NCI-H524 treated with DMSO at 0.1 percent for 48 hours (cell line): ENCODE data around the gene C3orf85.
A peak's percentile ranks its signal among the peaks of the same experiment; 100 is the strongest.

Experiments
- DNase-seq: peaks from one replicate; lab custom pipeline; 2025; lab: John Stamatoyannopoulos, UW

The C3orf85 gene

DNA sequence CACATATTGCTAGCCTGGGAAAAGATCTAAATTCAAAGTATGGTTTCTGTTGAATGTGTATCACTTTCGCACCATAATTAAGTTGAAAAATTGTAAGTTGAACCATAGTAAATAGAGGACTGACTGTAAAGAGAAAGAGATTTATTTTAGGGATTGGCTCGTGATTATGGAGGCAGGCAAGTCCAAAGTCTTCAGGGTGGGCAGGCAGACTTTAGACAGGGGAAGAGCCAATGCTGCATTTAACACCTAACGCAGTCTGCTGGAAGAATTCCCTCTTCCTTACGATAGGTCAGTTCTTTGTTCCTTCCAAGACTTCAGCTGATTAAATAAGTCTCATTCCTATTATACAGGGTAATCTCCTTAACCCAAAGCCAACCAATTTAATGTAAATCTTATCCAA lies 15.8 kb downstream of the C3orf85 start:
- DNase-seq, result no peak

DNA sequence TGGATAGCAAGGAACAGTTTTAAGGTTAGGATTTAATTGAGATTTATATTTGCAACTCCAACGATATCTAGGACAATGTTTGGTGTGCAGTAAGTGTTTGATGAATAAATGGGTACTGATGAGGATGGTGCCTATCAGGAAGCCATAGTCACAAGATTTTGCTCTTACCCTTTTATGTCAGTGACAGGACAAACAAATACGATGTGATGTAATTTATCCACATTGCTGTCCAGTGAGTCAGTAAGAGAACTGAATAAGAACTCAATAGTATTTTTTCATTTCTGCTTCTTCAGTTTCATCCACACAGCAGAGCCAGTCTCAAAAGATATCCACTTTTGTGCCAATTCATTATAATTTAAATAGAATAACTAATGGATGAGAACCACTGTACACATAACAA lies 18.5 kb downstream of the C3orf85 start:
- DNase-seq, result no peak

DNA sequence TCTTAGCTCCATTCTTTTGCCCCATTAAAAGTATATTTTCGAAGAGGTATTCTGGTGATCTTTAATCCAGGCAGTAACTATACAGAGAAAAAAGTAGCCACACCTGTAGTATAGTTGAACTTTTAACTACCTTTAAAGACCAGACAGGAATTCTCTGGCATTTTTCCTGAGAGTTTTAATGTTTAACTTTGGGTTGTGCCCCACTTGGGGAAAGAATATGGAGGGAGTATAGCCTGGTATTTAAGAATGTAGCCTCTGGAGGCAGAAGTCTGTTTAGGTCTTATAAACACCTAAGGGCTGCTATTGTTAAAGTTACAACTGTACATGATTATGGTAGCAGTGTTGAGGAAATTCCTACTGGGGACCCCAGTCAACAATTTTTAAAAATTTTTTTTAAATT lies 19.3 kb downstream of the C3orf85 start:
- DNase-seq, result no peak

DNA sequence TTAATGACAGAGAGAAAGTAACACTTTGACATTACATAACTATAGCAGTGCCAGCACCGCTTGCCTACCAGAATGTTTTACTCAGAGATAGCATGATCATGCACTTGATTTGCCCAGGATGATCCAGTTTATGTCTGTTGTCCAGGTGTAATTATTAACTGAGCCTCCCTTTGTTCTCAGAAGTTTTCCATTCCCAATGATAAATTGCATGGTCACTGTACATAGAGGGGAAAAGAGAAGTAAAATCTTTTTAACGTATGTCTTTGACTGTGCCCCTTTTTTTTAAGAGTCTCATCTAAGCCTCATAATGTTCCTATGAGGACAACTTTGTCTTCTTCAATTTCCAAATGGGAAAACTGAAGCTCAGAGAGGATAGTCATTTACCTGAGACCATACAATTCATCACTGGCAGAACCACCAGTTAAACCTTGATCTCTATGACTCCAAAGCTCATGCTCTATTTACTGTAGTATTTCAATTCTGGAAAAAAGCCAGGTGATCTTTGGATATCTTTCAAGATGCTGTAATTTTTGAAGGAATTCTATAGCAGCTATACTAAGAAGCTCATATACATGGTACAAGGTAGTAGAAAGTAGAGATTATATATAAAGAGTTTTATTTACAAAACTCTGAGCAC lies 25.1 kb downstream of the C3orf85 start:
- no peak for DNase-seq

DNA sequence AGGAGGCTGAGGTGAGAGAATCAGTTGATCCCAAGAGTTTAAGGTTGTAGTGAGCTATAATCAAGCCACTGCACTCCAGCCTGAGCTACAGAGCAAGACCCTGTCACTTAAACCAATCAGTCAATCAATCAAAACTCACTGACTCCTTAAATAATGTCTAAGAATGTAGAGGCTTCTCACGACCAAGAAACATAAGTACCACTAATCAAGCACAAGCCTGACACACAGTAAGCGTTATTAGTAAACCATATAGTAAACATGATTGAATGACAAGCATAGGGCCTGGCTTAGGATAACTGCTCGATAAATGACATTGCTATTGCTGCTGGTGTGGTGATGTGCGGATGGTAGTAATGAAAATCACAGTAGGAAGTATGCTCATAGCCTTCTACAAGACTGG lies 29.4 kb downstream of the C3orf85 start:
- no peak for DNase-seq

DNA sequence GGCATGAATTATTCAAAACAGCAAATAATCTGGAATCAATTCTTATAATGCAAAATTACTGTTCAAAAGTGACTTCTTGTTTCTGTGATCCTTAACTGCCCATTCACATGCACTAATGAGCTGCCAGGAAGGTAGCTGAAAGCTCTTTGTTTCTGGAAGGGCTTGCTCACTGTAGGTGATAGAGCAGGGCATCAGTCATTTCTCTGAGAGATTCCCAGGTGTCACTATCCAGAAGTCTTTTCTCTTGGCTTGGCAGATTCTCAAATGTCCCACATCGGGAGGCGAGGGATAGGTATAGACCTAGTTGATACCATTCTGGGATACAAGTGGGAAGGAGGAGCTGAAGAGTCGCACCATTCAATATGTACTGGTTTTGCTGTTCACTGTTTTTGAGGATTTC lies 35.0 kb downstream of the C3orf85 start:
- no peak for DNase-seq

DNA sequence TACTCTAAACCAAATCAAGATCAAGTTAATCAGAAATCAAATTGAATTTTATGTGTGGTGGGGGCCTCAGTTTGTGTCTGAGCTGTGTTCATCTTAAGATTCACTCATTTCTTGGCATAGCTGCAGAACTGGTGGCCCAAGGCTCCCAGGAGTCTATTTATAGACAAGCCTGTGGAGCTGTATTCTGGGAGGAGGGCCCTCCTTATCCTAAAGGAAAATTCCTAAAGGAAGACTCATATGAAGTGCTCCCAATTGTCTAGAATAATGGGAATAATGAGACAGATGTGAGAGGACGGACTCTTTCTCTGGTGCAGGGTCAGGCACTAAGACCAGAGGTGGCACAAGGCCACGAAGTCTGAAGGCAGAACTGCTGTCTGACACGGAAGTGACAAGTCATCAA lies 38.9 kb downstream of the C3orf85 start:
- no peak for DNase-seq

DNA sequence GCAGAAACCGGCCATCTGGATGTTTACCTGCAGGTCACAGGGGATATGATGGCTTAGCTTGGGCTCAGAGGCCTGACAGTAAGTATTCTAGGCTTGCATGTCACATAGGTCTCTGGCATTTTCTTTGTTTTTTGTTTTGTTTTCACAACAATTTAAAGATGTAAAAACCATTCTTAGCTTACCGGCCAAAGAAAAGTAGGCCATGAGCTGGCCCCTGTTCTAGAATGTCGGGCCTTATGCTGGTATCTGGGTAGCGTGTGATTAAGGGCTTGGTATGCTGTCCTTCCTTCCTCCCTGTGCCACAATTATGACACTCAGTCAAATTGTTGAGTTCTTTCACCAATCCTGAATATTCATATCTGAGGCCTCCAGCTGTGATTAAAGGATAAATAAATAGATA lies 40.2 kb downstream of the C3orf85 start:
- DNase-seq, result no peak

DNA sequence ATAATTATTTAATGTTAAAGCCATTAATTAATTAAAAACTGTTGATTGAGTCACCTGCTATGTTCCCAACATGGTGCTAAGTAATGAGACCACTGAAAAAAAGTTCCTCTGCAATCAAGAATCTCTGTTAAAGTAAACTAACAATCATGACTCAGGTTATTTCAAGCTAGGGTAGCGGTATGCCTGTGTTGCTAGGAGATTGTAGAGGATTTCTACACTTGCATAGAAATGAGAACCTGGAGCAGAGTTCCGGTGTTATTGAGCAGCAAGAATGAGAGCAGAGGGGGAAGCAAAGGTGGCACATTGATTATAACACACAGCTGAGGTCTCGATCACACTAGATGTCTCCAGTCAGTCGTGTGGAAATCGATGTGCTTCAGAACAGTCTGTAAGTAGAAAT lies 41.4 kb downstream of the C3orf85 start:
- DNase-seq, result no peak

DNA sequence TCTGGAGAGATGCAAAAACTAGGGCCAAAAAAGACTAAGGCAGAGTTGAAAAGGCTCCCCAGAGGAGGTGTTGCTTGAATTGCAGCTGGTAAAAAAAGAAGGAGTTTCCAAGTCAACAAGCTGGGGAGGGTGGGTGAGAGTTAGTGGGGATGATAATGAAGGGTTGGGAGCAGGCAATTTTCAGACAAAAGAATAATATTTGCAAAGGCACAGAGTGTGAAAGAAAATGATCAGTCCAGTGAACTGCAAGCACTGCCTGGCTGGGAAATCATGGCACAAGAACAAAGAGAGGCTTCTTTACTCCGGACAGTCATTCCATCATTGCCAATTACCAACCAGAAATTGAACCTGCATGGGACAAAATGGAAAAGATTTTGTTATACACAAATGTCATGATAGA lies 42.2 kb downstream of the C3orf85 start:
- DNase-seq, result no peak

DNA sequence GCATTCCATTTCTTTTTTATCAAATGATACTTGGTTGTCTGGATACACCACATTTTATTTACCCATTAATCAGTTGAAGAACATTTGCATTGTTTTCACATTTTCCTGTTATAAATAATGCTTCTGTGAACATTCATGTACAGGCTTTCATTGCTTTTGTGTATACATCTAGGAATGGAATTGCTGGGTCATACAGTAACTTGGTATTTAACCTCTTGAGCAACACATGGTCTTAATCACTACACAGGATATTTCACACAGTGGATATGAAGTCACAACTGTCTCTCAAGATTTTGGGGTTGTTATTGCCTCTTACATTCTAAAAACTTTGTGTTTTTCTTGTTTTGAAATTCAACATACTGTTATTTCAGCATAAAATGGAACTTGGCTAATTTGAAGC lies 48.2 kb downstream of the C3orf85 start:
- DNase-seq, result no peak

DNA sequence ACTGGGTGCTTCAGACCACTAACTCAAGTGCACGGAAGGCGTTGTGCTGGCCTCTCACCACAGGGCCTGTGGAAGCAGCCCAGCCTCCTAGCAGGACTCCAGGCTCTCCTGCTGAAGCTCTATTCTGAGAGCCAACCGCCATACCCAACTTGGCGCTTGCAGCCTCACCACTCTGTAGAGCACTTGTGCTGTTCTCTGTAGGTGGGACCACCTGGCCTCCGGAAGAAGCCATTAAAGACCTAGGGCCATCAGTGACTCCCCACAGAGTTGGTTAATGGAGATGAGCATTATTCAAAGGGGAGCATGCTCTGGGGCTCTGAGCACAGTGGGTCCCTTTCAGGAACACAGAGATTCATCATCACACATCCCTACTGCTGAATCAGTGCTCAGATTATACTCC lies 50.9 kb downstream of the C3orf85 start:
- DNase-seq, result no peak

DNA sequence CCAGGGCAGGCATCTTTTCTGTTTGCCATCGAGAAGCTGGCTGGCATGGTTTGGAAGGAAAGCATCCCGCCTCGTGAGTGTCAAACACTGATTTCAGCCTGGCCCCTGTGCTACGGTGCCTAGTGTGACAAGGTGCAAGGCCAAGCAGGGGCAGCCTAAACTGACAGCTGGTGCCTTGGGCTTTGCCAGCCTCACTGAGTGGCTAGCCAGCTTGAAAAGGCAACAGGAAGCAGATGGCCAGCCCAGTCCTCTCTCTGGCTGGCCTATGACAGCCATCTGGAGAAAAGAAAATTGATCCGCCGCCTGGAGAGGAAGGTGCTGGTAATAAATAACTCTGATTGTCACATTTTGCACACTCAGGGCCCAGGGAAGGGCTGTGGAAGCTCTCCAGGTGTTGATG lies 52.2 kb downstream of the C3orf85 start:
- peak; percentile 100 for DNase-seq

DNA sequence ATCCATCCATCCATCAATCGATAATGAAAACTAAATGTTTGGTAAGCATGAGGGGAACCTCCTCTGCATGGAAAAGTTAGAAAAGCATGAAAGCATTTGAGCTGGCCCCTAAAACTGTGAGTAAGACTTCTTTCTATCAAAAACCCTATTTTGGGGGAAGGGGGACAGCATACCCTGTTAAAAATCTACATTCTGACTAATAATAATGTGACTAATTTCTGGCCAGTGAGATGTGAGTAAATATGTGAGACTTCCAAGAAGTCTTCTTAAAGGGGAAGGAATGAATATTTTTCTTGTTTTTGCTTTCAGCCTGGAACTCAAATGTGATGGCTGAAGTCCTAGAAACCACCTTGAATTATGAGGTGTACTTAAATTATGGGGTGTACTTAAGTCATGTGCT lies 54.9 kb downstream of the C3orf85 start:
- no peak for DNase-seq

DNA sequence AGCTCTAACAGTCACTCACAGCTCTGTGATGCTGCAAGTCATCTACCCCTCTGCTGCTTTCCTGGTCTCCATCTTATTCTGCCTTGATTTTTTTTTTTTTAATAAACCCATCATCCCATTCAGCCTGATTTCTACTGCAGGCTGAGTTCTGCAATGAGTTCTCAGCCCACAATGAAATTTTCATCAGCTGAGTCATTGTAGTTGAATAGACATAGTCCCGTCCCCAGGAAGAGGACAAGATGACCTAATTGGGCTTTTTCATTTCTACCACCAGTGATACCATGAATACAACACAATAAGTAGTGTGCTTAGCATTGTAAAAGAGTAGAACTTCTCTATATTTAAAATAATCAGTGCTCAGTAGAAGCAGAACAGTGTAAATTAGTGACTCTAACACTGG lies 59.3 kb downstream of the C3orf85 start:
- no peak for DNase-seq
